H9 (cell line): ENCODE results near the gene TAF4. TPM values are rescaled to one million over a fixed set of nuclear protein-coding genes. Genes with fewer than 3 reads are reported as not detected.

Experiments used
- DNase-seq: peaks from one replicate; pipeline ENCODE4 v3.0.0-alpha.2; 2017
- H2AFZ ChIP-seq: one replicate; pipeline ENCODE4 v1.6.1; 2013; ENCODE audit warnings: mild to moderate bottlenecking, low read length, control low read depth, moderate library complexity
- H2AK5ac ChIP-seq: 2 replicates; pipeline ENCODE4 v1.6.1; 2013; ENCODE audit warnings: low read length, control low read depth, mixed read lengths; ENCODE audit not compliant: insufficient read length
- H2BK120ac ChIP-seq: one replicate; pipeline ENCODE4 v1.6.1; 2013; ENCODE audit warnings: low read depth, mild to moderate bottlenecking, low read length, control low read depth, inconsistent platforms; ENCODE audit not compliant: poor library complexity, severe bottlenecking
- H2BK12ac ChIP-seq: 2 replicates; pipeline ENCODE4 v1.6.1; 2013; ENCODE audit warnings: low read length, control low read depth, mixed read lengths, low read depth; ENCODE audit not compliant: insufficient read length
- H2BK15ac ChIP-seq: 2 replicates; pipeline ENCODE4 v1.6.1; 2013; ENCODE audit warnings: low read depth, low read length, control low read depth
- H2BK20ac ChIP-seq: one replicate; pipeline ENCODE4 v1.6.1; 2013; ENCODE audit warnings: low read depth, mild to moderate bottlenecking, low read length, control low read depth, inconsistent platforms; ENCODE audit not compliant: poor library complexity, severe bottlenecking
- H2BK5ac ChIP-seq: 2 replicates; pipeline ENCODE4 v1.6.1; 2013; ENCODE audit warnings: low read length, control low read depth, mixed read lengths; ENCODE audit not compliant: insufficient read length
- H3K14ac ChIP-seq: 2 replicates; pipeline ENCODE4 v1.6.1; 2013; ENCODE audit warnings: low read length, control low read depth; ENCODE audit not compliant: insufficient read depth
- H3K18ac ChIP-seq: 2 replicates; pipeline ENCODE4 v1.6.1; 2013; ENCODE audit warnings: low read depth, mild to moderate bottlenecking, mixed read lengths, low read length, control low read depth; ENCODE audit not compliant: insufficient read length
- H3K23ac ChIP-seq: 2 replicates; pipeline ENCODE4 v1.6.1; 2013; ENCODE audit warnings: low read length, control low read depth, mixed read lengths, low read depth; ENCODE audit not compliant: insufficient read length
- H3K23me2 ChIP-seq: 2 replicates; pipeline ENCODE4 v1.6.1; 2013; ENCODE audit warnings: low read depth, mild to moderate bottlenecking, mixed read lengths, low read length, control low read depth; ENCODE audit not compliant: insufficient read length, poor library complexity, severe bottlenecking
- H3K27ac ChIP-seq: 2 replicates; pipeline ENCODE4 v1.5.1; 2013; ENCODE audit warnings: low read length, control low read depth, mixed read lengths, low read depth; ENCODE audit not compliant: insufficient read length
- H3K27me3 ChIP-seq: 2 replicates; pipeline ENCODE4 v1.6.1; 2013; ENCODE audit warnings: low read length, control low read depth, inconsistent platforms; ENCODE audit not compliant: insufficient read depth
- H3K4ac ChIP-seq: 2 replicates; pipeline ENCODE4 v1.6.1; 2013; ENCODE audit warnings: low read depth, mild to moderate bottlenecking, control low read depth, inconsistent platforms, low read length, moderate library complexity
- H3K4me1 ChIP-seq: 2 replicates; pipeline ENCODE4 v1.6.1; 2013; ENCODE audit warnings: low read length, control low read depth, inconsistent platforms; ENCODE audit not compliant: insufficient read depth
- H3K4me2 ChIP-seq: 2 replicates; pipeline ENCODE4 v1.6.1; 2013; ENCODE audit warnings: low read length, control low read depth, mixed read lengths; ENCODE audit not compliant: insufficient read length, insufficient read depth
- H3K56ac ChIP-seq: 2 replicates; pipeline ENCODE4 v1.6.1; 2013; ENCODE audit warnings: low read depth, mild to moderate bottlenecking, mixed read lengths, low read length, control low read depth; ENCODE audit not compliant: insufficient read length
- H3K79me1 ChIP-seq: 2 replicates; pipeline ENCODE4 v1.6.1; 2013; ENCODE audit warnings: low read depth, mild to moderate bottlenecking, moderate library complexity, low read length, control low read depth, inconsistent platforms; ENCODE audit not compliant: insufficient read depth, poor library complexity, severe bottlenecking
- H3K79me2 ChIP-seq: 2 replicates; pipeline ENCODE4 v1.6.1; 2013; ENCODE audit warnings: low read length, control low read depth, inconsistent platforms; ENCODE audit not compliant: insufficient read depth
- H3K9ac ChIP-seq: 2 replicates; pipeline ENCODE4 v1.6.1; 2013; ENCODE audit warnings: low read length, control low read depth, mixed read lengths; ENCODE audit not compliant: insufficient read length; ENCODE audit errors: extremely low read depth
- H3K9me3 ChIP-seq: one replicate; pipeline ENCODE4 v1.6.1; 2013; ENCODE audit warnings: low read depth, low read length, inconsistent platforms; ENCODE audit not compliant: control insufficient read depth
- H3T11ph ChIP-seq: one replicate; pipeline ENCODE4 v1.6.1; 2013; ENCODE audit warnings: mild to moderate bottlenecking, low read length, control low read depth, inconsistent platforms
- H4K20me1 ChIP-seq: one replicate; pipeline ENCODE4 v1.6.1; 2013; ENCODE audit not compliant: control insufficient read depth, insufficient read length, insufficient read depth
- H4K5ac ChIP-seq: 2 replicates; pipeline ENCODE4 v1.6.1; 2013; ENCODE audit warnings: low read depth, mild to moderate bottlenecking, mixed read lengths, low read length, control low read depth; ENCODE audit not compliant: insufficient read length
- H4K8ac ChIP-seq: replicated peaks from 2 replicates; pipeline ENCODE4 v1.6.1; 2013; ENCODE audit warnings: low read length, control low read depth, mixed read lengths, low read depth; ENCODE audit not compliant: insufficient read length
- H4K91ac ChIP-seq: 2 replicates; pipeline ENCODE4 v1.6.1; 2013; ENCODE audit warnings: low read depth, mild to moderate bottlenecking, moderate library complexity, mixed read lengths, low read length, control low read depth; ENCODE audit not compliant: insufficient read length
- H3K27ac Mint-ChIP-seq, 3 experiments: 2 replicates in 2 of 3; 3 replicates in 1 of 3; pipeline ENCODE4 v1.8.0; 2020 to 2021; ENCODE audit warnings: mixed read lengths in 3 of 3, mild to moderate bottlenecking in 1 of 3, moderate library complexity in 1 of 3
- H3K27me3 Mint-ChIP-seq: 2 replicates; pipeline ENCODE4 v1.8.0; 2021; ENCODE audit warnings: low read depth, mild to moderate bottlenecking, moderate library complexity, mixed read lengths
- H3K36me3 Mint-ChIP-seq, 3 experiments: 2 replicates in 2 of 3; 3 replicates in 1 of 3; pipeline ENCODE4 v1.8.0; 2020 to 2021; ENCODE audit warnings: low read depth in 3 of 3, mixed read lengths in 3 of 3; ENCODE audit not compliant: insufficient read depth in 1 of 3
- H3K4me1 Mint-ChIP-seq, 2 experiments: 2 replicates each; pipeline ENCODE4 v1.8.0; 2020; ENCODE audit warnings: mixed read lengths in 2 of 2
- H3K4me3 Mint-ChIP-seq, 2 experiments: 2 replicates in 1 of 2; 3 replicates in 1 of 2; pipeline ENCODE4 v1.8.0; 2020 to 2021; ENCODE audit warnings: mild to moderate bottlenecking in 2 of 2, mixed read lengths in 2 of 2, moderate library complexity in 1 of 2
- H3K9me3 Mint-ChIP-seq, 2 experiments: 2 replicates in 1 of 2; 3 replicates in 1 of 2; pipeline ENCODE4 v1.8.0; 2020; ENCODE audit warnings: mild to moderate bottlenecking in 2 of 2, mixed read lengths in 2 of 2, moderate library complexity in 1 of 2
- CTCF ChIP-seq: fragments of 200-600 bp; sonication (generic); conservative IDR thresholded peaks from 3 replicates; pipeline ENCODE4 v1.8.0; 2021; ENCODE audit warnings: antibody characterized with exemption, mild to moderate bottlenecking
- WGBS: extraction: QIAGEN DNeasy Blood & Tissue Kit; methylation state at CpG from one replicate; pipeline ENCODE4 v1.1.7; 2013; ENCODE audit warnings: missing lambda C conversion rate, low lambda C conversion rate, mixed read lengths; ENCODE audit not compliant: insufficient read length; ENCODE audit errors: extremely low coverage; 5-methylcytosine and 5-hydroxymethylcytosine counted together
- total RNA-seq: library from RNA; stranded (reverse); gene quantifications from 2 replicates; pipeline ENCODE4 v1.2.1, GENCODE V29; 2021

TAF4 gene
- total RNA-seq, 1 experiment from 2014 or later, result 30.8 TPM

GRCh38 chr20:61956396-61957342 is 109.0 kb downstream of the TAF4 start:
- H3K9me3 ChIP-seq, result no peaks in the 10 kb centered on the region
- H4K91ac ChIP-seq, result no peak overlapping the region
- peaks cover 18 to 38% of the 10 kb centered on the region in 2 experiments for H3K4me1 Mint-ChIP-seq
- no peaks in the 10 kb centered on the region for H3K27me3 Mint-ChIP-seq
- peaks cover 0 to 3% (median 0%) of the 10 kb centered on the region in 3 experiments; a peak in 2 of 7 replicates for H3K36me3 Mint-ChIP-seq
- no peak overlapping the region for H2BK12ac ChIP-seq
- H3K4me1 ChIP-seq, result no peaks in the 10 kb centered on the region
- no peak overlapping the region for H2BK15ac ChIP-seq
- H4K20me1 ChIP-seq, result no peaks in the 10 kb centered on the region
- no peaks in the 10 kb centered on the region; a peak in 1 of 5 replicates for H3K9me3 Mint-ChIP-seq
- H3K9ac ChIP-seq, result no peak overlapping the region
- no peak overlapping the region for H3K14ac ChIP-seq
- no peak overlapping the region for H3K4me3 Mint-ChIP-seq
- no peaks in the 10 kb centered on the region for H3K27me3 ChIP-seq
- no peak overlapping the region for H2AFZ ChIP-seq
- H3K27ac Mint-ChIP-seq, result no peak overlapping the region
- no peak overlapping the region for H4K8ac ChIP-seq
- H2AK5ac ChIP-seq, result no peak overlapping the region
- H2BK5ac ChIP-seq, result no peak overlapping the region
- no peaks in the 10 kb centered on the region for H3K79me1 ChIP-seq
- H3K4ac ChIP-seq, result no peak overlapping the region
- no peak overlapping the region for H3K4me2 ChIP-seq
- no peak for TF ChIP-seq CTCF
- no peak overlapping the region for H3K23ac ChIP-seq
- H3K18ac ChIP-seq, result no peak overlapping the region
- no peak overlapping the region for H3K56ac ChIP-seq
- H2BK120ac ChIP-seq, result no peak overlapping the region
- H3T11ph ChIP-seq, result no peak overlapping the region
- no peaks in the 10 kb centered on the region for H3K79me2 ChIP-seq
- H2BK20ac ChIP-seq, result no peak overlapping the region
- H3K23me2 ChIP-seq, result no peaks in the 10 kb centered on the region
- no peak for DNase-seq
- WGBS, result no CpG with 5 or more reads among the region's 12 CpGs
- H4K5ac ChIP-seq, result no peak overlapping the region
- no peak overlapping the region for H3K27ac ChIP-seq
